ENCODE measurements around the gene PLCXD3.
"Not testable (repeated sequence)": the region's sequence is repeated elsewhere in the genome, so short reads cannot be mapped to it uniquely, and the experiment has no call there.

PLCXD3 gene

GRCh38 chr5:41334221-41334620 is 176.2 kb downstream of the PLCXD3 start:
- H3K9me3 ChIP-seq, result no peaks in the 10 kb centered on the region
- no peaks in the 10 kb centered on the region for H3K4me1 ChIP-seq
- TF ChIP-seq CTCF (IDR thresholded peaks at IDR 0.05; ENCODE audit: low read depth, low read length), result no peak
- no peak for DNase-seq
- H3K27me3 ChIP-seq, result no peaks in the 10 kb centered on the region
- no peaks in the 10 kb centered on the region for H3K36me3 ChIP-seq
- no peak overlapping the region for H3K4me3 ChIP-seq (ENCODE audit: low read depth, low read length)

- TF ChIP-seq CTCF (IDR thresholded peaks at IDR 0.05; ENCODE audit: low read depth, low read length), result no peak
- no peak overlapping the region for H3K4me3 ChIP-seq (ENCODE audit: low read depth, low read length)
- H3K4me1 ChIP-seq, result no peaks in the 10 kb centered on the region
- no peaks in the 10 kb centered on the region for H3K36me3 ChIP-seq
- H3K27me3 ChIP-seq, result no peaks in the 10 kb centered on the region
- no peaks in the 10 kb centered on the region for H3K9me3 ChIP-seq
- no peak for DNase-seq
Measured at GRCh38 chr5:41325074-41325473, 185.3 kb downstream of the PLCXD3 start.

- H3K4me1 ChIP-seq; H3K4me3 ChIP-seq (ENCODE audit: low read depth, low read length); H3K9me3 ChIP-seq; H3K36me3 ChIP-seq; DNase-seq; H3K27me3 ChIP-seq: not testable (repeated sequence)
Measured at GRCh38 chr5:41322826-41323225, 187.6 kb downstream of the PLCXD3 start.

- DNase-seq, result no peak
- no peaks in the 10 kb centered on the region for H3K9me3 ChIP-seq
- no peak overlapping the region for H3K4me3 ChIP-seq (ENCODE audit: low read depth, low read length)
Measured at GRCh38 chr5:41312478-41313060, 197.8 kb downstream of the PLCXD3 start.

GRCh38 chr5:41312066-41312465 is 198.3 kb downstream of the PLCXD3 start:
- no peak overlapping the region for H3K4me3 ChIP-seq (ENCODE audit: low read depth, low read length)
- no peak for DNase-seq

More at GRCh38 chr5:41312478-41313060, 197.8 kb downstream of the PLCXD3 start:
- TF ChIP-seq CTCF (IDR thresholded peaks at IDR 0.05; ENCODE audit: low read depth, low read length), result no peak
- H3K4me1 ChIP-seq, result no peaks in the 10 kb centered on the region
- H3K27me3 ChIP-seq, result no peaks in the 10 kb centered on the region
- no peaks in the 10 kb centered on the region for H3K36me3 ChIP-seq

GRCh38 chr5:41309275-41309674 is 201.1 kb downstream of the PLCXD3 start:
- TF ChIP-seq CTCF (IDR thresholded peaks at IDR 0.05; ENCODE audit: low read depth, low read length), result no peak
- H3K4me1 ChIP-seq, result no peaks in the 10 kb centered on the region

More at GRCh38 chr5:41312066-41312465, 198.3 kb downstream of the PLCXD3 start:
- Histone ChIP-seq H3K36me3 (no peaks in the 10 kb centered on the region), H3K9me3 (no peaks in the 10 kb centered on the region), H3K4me1 (no peaks in the 10 kb centered on the region), H3K27me3 (no peaks in the 10 kb centered on the region)
- TF ChIP-seq CTCF (IDR thresholded peaks at IDR 0.05; ENCODE audit: low read depth, low read length), result no peak

More at GRCh38 chr5:41309275-41309674, 201.1 kb downstream of the PLCXD3 start:
- Histone ChIP-seq H3K9me3 (no peaks in the 10 kb centered on the region), H3K4me3 (ENCODE audit: low read depth, low read length) (no peak overlapping the region), H3K36me3 (no peaks in the 10 kb centered on the region), H3K27me3 (no peaks in the 10 kb centered on the region)
- DNase-seq, result no peak
